ENCODE results near the gene SRSF10.

GRCh38 chr1:24007079-24007478 lies 27.0 kb upstream of the SRSF10 start:
- TF ChIP-seq, protein P1, sequence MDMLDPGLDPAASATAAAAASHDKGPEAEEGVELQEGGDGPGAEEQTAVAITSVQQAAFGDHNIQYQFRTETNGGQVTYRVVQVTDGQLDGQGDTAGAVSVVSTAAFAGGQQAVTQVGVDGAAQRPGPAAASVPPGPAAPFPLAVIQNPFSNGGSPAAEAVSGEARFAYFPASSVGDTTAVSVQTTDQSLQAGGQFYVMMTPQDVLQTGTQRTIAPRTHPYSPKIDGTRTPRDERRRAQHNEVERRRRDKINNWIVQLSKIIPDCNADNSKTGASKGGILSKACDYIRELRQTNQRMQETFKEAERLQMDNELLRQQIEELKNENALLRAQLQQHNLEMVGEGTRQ (CRISPR knock-in tag; IDR thresholded peaks at IDR 0.05): no peak
- TF ChIP-seq TRIM24 (IDR thresholded peaks at IDR 0.05) (no peak), ZNF143 (CRISPR knock-in tag; IDR thresholded peaks at IDR 0.05) (no peak), HIVEP1 (CRISPR knock-in tag; IDR thresholded peaks at IDR 0.05) (no peak), CTBP1 (IDR thresholded peaks at IDR 0.05; ENCODE audit: borderline replicate concordance) (no peak), ZNF79 (CRISPR knock-in tag; IDR thresholded peaks at IDR 0.05; ENCODE audit: low read depth) (no peak), NFATC3 (IDR thresholded peaks at IDR 0.05) (no peak), CEBPB (tag; IDR thresholded peaks at IDR 0.05) (no peak), TAF1 (IDR thresholded peaks at IDR 0.05; ENCODE audit: control insufficient read depth, extremely low read depth, insufficient read depth, low read length, severe bottlenecking) (no peak), SMAD4 (CRISPR knock-in tag; conservative IDR thresholded peaks at IDR 0.05) (no peak)

Measured in K562 (cell line).